Dermis microvascular lymphatic vessel endothelial cell (primary cell): ENCODE data around the gene CSHL1. TPM values are rescaled to one million over a fixed set of nuclear protein-coding genes. Genes with fewer than 3 reads are reported as not detected.
A peak's percentile ranks its signal among the peaks of the same experiment; 100 is the strongest.

Experiments used
- DNase-seq, 2 donors: peaks; one replicate each; pipeline versions ENCODE4 v3.0.0 to v3.0.0-alpha.2; 2010; ENCODE audit warnings: low read depth in 2 of 2
- total RNA-seq: library from RNA; depleted of rRNA; stranded (reverse); fragments of >200 nt; gene quantifications from 2 replicates; pipeline ENCODE4 v1.2.1, GENCODE V29; 2014

CSHL1 gene
- not detected in 2 replicates for total RNA-seq

DNA sequence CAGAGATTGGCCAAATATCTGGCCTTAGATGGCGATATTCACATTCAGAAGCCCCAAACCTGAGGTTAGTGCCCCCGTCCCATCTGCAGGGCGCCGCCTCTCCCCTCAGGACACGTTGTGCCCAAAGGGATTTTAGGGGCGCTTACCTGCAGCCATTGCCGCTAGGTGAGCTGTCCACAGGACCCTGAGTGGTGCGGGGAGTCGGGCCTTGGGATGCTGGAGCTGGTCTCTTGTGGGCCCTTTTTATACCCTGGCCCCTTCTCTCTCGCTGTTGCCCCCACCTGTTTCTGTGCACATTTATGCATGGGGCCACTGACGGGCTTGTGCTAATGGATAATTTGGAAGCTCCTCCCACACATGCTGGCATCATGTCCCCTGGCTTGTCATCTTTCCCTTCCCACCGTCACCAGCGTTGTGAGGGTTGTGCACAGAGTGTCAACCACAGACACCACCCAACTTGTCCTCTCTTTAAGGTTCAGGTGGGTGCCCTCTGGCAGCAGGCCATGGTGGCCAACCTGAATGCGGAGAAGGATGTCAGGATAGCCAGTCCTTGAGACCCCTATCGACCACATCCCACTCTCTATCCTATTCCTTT lies at the start of gene CSHL1:
Gene CSHL1, minus strand, starts transcription at position 218 of the 595 bp plus-strand sequence. Its CDS starts 62 bp downstream, at position 156.
- no peak for DNase-seq

DNA sequence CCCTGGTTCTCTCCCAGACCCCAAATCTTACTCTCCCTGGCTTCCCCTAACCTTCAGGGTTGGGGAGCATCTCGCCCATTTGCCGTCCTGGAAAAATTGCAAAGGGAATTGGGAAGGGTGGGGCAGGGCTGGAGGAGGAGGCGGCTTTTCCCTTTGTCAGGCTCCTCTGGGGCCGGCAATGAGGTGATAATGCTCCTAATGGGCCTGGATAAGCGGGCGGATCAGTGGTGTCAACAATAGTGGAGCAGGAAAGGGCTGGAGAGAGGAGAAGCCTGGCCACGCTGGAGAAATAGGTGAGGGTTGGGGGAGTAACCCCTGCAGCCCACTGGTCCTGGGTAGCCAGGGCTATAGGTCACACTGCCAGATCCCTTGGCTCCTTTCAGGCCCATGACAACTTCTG lies 49.4 kb upstream of the CSHL1 start:
- DNase-seq, result no peak

DNA sequence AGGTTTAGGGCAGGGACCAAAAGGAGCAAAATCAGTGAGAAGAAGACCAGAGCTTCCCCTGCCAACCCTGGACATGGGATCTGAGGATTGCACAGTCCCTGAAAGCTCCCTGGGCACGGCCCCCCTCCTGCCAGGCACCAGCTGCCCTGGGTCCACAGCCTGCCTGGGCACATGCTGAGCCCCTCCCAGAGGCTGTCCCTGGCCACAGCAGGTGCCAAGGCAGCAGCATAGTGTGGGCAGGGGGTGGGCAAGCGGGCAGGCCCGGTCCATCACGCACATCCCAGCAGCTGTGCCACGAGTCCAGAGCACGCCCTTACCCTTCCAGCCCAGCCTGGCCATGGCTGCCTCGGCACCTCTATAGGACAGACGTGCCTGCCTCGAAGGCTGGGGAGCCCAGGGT lies 48.9 kb upstream of the CSHL1 start:
- no peak for DNase-seq

DNA sequence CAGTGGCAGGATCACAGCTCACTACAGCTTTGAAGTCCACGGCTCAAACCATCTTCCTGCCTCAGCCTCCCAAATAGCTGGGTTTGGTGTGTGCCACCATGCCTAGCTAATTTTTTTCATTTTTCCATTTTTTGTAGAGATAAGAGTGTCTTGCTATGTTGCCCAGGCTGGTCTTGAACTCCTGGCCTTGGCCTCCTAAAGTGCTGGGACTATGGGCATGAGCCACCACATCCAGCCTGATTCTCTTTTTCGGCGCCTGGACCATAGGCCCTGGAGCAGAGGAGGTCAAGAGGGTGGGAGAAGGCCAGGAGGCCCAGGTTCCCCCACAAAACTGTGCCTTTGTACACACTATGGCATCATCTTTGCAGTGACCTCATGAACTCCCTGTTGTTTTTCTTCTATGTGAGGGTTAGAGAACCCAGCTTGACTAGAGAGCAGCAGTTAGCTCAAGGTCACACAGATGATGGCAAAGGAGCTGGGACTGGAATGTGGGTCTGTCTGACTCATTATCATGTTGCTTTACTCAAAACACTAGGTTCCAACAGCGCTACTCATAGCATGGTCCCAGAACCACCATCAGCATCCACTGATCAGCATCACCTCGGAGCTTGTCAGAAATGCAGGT lies 45.4 kb upstream of the CSHL1 start:
- DNase-seq, result no peak

DNA sequence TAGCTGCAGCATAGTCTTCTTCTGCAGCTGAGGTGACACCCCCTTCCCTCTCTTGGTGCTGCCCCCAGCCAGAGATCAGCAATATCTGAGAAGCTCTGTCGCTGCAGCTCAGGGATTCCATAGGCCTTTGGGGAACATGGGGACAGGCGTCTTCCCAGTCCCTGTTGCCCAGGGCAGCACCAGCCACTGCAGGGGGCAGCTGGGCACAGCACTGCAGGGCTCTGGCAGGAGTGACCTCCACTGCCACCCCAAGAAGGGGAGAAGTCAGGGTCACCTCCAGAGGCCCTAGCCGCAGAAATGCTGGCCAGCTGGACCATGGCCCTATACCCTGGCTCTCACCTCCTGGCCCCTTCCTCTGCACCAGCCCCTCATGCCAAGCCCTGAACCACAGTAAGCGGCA lies 44.7 kb upstream of the CSHL1 start:
- DNase-seq, result no peak

DNA sequence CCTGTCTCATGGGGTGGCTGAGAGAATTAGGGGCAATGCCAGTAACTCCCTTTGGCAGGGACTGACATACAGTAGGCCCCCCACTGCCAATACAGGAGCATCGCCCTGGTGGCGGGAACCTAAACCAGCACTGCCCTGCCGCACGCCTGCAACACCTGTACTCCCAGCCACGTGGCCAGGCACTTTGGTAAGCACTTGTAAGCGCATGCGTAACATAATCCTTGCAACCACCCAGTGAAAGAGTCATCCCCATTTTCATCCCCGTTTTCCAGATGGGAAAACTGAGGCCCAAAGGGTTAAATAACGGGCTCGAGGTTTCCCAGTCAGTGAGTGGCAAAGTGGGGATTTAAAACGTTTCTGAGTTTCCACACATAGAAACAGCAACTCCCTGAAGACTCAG lies 44.2 kb upstream of the CSHL1 start:
- DNase-seq, result no peak

DNA sequence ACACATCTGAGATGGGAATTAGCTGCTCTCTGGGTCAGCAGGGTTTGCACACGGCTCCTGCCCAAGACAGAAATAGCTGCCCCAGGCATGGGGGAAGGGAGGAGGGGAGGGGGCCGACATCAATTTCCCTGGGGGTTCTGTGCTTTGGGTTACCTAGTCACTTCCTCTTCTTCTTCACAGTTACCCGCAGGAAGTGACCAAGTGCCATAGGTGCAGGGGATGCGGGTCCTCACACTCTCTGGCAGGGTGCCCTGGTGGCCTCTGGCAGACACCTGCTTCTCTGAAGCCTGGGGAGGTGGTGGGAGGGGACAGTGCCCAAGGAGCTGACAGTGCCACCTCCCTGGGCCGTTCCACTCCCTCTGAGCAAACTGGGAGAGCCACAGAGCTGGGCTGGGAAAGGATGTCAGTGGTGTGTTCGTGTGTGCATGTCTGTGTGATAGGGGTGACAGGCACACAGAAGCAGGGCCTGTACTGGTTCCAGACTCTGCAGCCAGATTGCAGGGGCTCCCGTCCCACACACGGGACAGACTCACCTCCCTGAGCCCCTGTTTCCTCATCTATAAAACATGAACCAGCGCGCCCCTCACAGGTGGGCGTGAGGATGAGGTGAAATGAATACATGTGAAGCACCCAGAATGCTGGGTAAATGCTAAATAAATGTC lies 43.5 kb upstream of the CSHL1 start:
- DNase-seq, result no peak

DNA sequence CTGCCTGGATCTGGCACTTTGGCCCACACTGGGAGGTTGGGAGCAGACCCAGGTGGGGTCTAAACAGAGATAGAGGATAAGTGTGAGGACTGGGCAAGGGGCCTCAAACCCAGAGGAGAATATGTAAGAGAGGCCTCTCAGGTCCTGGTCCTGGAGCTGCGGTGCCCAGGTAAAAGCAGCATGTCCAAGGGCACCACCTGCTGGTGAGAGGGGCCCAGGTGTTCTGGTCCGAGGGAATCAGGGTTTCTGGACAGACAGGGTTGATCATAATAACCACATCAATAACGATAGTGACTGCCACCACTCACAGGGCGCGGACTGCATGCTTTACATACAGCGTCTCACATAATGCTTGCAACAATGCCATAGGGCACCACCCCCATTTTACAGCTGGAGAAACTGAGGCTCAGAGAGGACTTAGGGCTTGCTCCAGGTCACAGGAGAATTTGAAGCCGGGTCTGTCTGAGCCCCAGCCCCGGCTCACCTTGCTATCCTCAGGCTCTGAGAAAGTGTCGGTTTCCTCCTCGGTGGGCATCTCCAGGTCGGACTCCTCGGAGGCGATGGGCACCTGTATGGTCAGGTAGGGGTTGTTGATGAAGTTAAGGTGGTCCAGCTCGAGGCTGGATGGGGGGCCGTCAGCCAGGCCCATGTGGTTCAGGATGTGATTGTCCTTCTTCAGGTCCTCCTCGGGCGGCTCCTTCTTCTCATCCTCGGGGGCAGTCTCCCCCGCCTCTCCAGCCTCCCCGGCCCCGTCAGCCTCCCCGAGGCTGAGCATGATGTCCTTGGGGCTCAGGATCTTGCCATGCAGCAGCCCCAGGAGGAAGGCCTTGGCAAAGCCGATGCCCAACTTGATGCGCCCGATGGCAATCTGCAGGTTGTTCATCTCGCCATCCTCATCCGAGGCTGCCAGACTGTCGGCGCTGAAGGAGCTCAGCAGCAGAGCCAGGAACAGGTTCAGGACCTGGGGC lies 40.2 kb upstream of the CSHL1 start:
- no peak for DNase-seq

DNA sequence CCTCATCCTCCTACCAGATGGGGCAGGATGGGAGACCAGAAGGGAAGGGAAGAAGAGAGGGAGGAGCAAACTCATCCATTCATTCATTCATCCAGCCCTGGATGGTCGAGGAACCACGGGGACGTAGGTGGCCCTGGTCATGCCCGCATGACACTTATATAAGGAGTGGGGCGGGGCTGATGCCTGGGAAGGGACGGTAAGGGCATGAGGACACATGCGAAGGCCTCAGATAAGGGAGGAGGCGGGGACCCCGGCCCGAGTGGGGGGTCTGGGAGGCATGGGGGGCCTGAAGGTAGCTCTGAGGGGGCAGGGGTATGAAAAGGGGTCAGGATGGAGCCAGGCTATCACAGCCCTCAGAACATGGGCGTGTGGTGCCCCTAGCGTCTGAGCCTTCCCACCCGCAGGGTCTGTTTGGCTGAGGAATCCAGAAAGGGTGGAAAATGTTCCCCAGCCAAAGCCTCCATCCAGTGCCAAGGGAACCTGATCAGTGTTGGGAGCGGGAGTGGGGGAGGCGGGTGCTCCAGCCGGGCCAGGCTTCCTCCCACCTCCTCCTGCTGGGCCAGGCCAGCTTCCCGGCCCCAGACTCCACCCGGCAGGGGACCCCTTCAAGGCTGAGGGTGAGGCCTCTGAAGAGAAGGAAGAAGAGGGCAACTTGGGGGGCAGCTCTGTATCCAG lies 38.7 kb upstream of the CSHL1 start:
- no peak for DNase-seq

DNA sequence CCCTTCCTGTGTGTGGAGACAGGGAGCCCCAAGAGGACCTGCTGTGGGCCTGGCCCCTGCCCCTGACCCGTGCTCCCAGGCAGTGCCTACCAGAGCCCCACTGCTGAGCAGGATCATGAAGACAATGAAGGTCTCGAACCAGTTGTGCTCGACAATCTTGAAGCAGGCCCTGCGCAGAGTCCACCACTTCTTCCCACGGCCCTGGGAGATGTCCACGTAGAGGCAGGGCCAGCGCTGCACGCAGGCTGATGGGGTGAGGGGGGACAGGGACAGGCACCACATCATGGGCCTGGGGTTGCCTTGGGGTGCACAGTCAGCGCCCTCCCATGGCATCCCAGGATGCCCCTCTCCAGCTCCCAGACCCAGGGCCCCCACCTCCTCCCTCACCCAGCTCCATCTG lies 37.5 kb upstream of the CSHL1 start:
- no peak for DNase-seq

DNA sequence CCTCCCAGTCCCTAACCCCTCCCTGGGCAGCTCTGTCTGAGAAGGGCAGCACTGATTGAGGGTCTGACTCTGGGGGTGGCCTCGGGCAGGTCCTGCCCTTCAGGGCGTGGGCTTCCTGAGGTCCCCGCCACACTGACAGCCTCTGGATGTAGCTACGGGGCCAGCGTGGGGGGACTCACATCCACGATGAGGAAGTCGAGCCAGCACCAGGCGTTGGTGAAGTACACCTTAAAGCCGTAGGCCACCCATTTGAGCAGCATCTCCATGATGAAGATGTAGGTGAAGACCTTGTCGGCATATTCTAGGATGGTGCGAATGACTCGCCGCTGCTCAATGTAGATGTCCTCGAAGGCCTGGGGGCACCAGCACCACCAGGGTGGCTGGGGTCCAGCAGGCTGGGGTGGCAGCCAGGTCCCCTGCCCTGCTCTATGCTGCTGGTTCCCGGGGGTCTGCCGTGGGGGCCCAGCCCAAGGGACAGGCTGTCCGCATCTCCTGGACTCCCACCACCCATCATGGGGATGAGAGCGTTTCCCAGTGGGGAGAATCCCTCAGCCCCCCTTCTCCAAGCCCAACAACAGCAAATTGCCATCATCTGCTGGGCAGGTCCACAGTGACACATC lies 36.8 kb upstream of the CSHL1 start:
- no peak for DNase-seq

DNA sequence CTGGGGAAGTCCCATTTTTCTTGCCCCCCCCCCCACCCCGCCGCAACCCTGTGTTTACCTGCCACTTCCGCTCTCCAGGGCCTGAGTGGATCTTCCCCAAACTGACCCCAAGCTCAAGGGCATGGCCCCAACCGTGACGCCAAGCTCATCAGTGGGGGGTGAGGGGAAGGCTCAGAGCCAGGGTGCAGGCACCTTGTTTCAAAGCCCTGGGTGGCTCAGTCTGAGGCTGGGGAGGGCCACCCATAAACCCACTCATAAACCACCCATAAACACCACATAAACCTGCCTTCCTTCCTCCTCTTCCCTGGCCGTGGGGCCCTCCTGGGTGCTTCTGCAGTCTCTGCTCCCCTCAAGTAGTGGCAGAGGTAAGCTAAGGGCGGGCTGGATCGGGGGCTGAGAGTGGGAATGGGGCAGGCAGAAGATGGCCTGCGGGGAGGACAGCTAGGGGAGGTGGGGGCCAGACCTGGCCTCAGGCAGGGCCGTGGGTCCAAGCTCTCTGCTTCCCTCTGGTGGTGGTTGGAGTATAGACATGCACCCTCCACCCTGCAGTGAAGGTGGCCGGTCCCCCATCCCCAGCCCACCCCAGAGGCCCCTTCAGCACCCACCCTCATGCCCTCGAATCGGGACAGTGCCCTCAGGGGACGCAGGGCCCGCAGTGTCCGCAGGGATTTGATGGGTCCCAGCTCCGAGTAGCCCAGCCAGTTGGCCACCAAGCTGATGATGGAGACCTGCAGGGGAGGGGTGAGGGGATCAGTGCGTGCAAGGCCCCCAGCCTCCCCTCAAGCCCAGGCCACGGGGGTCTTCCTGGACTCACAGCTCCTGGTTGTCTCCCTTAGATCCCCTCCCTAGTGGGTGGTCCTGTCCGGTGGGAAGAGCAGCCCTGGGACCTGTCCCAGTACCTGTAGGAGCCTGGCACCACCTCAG lies 35.6 kb upstream of the CSHL1 start:
- peak; percentile 20 to 46 for DNase-seq

DNA sequence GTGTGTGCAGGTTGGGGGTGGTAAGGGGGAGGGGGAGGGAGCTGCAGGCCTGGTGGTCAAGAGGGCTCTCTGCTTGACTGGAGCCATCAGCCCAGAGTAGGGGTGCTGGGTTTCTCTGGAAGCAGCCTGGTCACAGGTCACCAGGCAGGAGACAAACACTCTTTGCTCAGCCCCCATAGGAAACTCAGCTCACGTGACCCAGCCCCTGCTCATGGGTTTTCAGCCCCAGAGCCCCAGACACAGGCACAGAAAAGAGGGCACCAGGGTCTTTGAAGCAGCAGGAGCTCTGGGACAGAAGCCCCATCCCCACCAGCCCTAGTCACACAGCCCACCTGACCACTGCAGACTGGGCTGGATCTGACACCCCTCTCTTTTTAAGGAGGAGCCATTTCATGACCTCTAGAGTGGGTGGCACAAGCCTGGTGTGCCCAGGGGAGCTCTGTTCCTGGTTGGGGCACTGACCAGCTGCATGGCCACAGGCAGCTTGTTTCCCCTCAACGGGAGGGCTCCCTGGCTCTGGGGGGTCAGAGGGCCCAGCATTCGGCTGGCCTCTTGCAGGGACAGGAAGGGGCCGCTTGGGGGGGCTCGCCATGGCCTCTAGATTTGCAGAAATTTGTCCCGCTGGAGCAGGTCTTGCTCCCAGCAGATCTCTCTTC lies 34.9 kb upstream of the CSHL1 start:
- DNase-seq, result no peak

DNA sequence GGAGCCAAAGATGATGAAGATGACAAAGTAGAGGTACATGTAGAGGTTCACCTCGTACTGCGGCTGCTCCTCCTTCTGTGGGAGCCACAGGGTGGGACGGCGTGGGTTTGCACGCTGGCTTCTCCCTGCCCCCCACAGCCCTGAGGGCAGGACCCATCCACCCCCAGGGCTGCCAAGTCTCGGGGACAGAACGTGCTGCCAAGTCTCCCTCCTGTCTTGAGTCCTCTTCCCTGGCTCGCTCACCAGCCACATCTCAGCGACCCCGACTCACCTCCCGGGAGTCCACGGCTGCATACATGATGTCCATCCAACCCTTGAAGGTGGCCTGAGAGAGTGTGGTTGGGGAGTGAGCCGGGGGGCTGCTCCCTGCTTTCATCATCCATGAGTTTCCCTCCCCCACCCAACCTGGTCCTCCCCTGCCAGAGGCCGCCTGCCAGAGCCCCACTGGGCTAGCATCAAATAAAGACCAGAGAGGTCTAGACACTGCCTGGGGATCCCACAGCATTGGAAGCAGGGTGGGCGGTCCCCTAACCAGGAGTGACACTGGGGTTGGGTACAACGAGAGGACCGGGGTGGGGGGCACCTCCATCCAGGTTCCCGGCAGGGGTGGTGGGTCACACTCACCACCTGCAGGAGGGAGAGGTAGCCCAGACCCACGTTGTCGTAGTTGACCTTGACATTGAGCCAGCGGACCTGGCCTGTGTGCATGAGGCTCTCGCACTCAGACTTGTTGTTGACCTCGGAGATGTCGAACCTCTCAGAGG lies 33.9 kb upstream of the CSHL1 start:
- DNase-seq, result no peak

DNA sequence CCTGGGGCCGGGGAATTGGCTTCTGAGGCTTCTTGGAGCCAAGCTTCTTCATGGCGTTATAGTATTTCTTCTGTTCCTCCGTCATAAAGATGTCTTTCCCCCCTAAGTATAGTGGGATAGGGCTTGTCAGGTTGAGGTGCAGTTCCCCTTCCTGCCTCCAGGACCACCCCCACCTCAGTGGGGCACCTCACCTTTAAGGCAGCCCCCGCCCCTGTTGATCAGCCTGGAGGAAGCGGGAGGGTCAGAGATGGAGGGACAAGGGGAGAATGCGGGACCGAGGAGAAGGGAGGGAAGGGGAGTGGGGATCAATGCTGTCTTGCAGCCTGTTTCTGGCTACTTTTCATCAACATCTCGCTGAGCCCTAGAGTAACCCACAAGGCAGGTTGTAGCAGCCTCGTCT lies 32.7 kb upstream of the CSHL1 start:
- no peak for DNase-seq

DNA sequence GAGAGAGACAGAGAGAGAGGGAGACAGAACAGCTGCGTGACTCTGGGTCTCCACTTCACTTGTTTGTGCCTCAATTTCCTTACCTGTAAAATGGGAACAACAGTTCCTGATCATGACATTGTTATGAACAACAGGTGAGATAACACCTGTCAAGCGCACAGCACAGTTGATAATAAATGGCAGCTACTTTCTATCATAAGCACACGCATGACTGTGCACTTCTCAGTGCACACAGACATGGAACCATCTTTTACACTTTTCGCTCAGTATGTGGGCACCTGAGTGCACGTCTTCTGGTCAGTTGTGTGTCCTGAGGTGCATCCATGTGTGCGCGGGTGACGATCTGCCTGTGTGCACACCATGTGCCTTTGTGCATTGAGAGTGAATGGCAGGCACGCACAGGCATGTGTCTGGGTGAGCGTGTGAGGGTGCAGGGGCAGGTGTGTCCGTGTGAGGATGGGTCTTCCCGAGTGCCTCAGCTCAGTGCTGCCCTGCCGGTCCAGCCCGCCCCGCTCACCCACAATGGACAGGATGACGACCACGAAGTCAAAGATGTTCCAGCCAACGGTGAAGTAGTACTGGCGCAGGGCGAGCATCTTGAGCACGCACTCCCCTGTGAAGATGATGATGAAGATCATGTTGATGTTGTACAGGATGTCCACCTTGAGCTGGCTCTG lies 31.4 kb upstream of the CSHL1 start:
- DNase-seq, result no peak

DNA sequence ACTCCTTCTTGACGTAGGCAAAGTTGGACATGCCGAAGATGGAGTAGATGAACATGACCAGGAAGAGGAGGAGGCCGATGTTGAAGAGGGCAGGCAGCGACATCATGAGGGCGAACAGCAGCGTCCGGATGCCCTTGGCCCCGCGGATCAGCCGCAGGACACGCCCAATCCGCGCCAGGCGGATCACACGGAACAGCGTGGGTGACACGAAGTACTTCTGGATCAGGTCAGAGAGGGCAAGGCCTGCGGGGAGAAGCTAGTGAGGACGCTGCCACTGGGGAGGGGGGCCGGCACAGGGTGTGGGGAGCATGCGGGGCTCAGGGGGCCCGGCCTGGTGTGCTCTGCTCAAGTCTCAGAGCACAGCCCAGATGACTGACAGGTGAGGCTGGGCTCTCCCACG lies 30.7 kb upstream of the CSHL1 start:
- DNase-seq, result no peak

DNA sequence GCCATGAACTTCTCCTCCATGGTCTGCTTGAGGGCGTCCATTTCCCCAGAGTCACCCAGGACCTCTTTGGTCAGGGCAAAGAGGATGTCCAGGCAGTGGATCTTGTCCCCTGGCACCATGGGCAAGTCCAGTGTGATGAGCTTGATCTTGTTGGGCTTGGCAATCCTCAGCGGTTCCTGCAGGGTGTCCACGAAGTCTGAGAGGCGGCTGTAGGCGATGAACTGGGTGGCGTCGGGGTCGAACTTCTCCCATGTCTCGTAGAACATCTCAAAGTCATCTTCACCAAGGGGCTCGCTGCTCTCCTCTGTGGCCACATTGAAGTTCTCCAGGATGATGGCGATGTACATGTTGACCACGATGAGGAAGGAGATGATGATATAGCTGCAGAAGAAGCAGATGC lies 30.1 kb upstream of the CSHL1 start:
- DNase-seq, result no peak
